NCI-H2171 (cell line): ENCODE results near the gene CCNB3.

ENCODE experiments used
- DNase-seq: peaks from one replicate; lab custom pipeline; 2025; lab: John Stamatoyannopoulos, UW

The CCNB3 gene

DNA sequence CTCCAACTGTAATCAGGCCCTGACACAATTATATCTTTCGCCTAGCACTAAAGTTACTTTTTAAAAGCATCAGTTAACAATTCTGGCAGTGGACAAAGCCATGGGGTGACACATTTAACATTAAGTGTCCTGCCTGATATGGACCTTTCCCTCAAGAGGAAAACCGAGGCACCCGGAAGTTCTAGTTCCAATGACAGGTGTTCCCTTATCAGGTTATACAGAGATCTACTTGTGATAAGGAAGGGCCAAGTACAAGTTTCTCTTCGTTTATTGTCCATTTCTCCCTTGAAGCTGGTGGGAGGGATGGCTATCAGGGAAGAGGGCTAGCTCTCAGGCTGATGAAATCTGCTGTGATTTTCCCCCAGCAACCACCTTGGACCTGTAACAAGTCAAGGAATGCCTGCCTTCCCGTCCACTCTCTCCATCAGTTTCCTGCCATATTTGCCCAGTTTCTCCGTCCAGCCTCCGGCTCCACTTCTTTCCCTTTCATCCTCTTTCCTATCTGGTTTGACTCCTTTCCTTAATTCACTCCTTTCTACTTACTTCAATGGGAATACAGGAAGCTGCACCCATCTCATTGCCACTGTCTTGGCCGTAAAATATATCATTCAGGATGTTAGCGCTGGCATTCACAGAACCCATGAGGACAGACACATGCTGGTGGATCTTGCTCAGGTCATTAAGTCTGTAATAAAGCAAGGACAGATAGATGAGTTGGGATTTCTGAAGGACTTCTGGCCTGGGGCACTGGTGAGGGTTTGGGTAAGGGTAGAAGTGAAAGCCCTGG, 171.1 kb downstream of the CCNB3 start:
- DNase-seq: no peak

DNA sequence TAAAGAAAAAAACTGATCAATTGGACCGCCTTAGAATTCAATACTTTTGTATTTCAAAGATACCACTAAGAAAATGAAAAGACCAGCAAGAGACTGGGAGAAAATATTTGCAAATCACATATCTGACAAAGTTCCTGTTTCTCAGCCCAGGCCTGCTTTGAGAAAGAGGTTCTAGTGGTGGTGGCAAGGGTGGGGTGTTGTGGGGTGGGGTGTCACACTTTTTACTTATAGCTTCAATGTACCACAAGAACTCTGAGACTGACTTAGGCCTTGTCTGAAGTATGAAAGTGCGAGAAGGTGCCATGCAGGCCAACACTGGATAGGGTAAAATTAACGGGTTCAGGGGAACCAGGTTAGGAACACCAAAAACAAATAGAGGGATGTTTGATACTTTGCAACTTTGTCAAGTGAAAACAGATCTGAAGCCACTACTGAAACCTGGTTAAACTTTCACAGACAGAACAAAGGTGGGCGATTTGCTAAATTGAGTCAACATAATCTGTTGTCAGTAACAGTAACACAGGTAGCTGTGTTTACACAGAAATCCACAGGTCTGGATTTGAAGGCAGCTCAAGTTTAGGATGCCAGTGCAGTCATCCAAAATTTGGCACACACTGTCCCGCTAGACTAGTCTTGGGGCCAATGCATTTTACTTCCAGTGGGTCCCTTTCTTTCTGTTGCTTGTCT, 177.3 kb downstream of the CCNB3 start:
- DNase-seq: no peak

DNA sequence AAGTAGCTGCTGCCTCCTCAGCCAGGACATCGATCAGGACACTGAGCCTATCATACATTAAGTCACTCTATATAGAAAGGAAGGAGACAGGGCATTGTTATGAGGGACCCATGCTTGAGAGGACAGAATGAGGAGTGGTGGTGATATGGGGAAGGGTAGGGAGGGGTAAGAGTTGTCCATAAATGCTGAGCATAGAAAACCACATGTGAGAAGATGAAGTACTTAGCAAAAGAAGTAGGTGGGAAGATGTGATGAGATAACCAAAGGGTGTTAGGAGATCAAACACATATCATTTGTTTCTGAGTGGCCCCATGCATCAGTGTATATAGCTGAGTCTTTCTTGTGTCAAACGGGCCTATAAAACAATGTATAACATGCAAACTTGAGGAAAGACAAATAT, 182.0 kb downstream of the CCNB3 start:
- DNase-seq: no peak

DNA sequence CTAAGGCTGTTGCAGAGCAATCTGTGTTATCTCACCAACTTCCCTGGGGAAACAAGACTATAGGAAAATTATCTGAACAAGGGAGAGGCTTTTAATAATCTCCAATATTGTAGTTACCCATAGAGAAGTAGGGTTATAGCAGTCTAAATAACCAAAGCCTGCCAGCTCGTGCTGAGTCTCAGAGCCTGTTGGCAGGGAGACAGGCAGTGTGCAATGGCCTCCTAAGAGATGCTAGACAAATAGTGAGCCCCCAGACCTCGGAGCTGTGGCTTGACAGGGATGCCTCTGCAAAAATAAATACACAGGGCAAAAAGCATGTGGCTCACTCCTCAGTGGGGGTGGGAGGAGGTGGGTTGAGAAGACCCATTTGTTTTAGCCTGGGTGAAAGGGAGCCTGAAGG, 189.3 kb downstream of the CCNB3 start:
- no peak for DNase-seq
